ENCODE measurements around the gene FURIN. TPM values are rescaled to one million over a fixed set of nuclear protein-coding genes. Genes with fewer than 3 reads are reported as not detected.
A peak's percentile ranks its signal among the peaks of the same experiment; 100 is the strongest.

The FURIN gene
- total and polyA plus RNA-seq, 9 of the 15 experiments (the other 6 are each of a cell fraction or from before 2014, with no cell fraction given): 0.92 to 99.9 (median 34.8) TPM

DNA sequence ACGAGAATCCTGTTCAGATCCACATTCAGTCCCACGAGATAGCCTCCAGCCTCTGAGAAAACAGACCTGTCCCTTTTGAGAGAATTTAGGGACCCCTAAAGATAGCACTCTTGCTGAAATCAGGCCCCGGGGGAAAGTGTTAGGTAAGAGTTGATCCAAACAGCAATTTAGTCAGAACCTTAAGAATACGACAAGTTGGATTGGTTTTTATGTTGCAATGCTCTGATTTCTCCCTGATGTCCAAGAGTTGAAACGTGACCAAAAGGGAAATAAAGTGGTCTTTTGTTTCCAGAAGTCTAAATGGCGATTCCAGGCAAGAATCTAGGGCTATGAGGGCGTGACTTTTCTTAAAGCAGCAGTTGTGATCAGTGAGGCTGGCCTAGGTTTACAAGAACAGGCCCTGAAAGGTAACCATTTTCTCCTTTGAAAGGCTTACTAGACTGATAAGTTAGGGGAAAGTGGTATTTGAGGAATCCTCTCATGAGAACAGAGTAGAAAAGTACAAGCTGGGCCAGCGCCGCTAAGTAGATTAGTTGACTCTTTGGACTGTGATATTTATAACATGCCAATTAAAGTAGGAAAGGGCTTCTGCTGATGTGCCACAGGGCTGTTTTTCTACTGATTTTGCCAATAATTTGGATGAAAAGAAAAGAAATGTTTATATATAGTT is 39.6 kb downstream of the FURIN start:
- FAIRE-seq (peak; percentile 58), DNase-seq (ENCODE audit: extremely low read depth in 1 of 4, low spot score in 3 of 4) (no peak), ATAC-seq (no peak)
- Histone ChIP-seq H3K9me1 (ENCODE audit: control insufficient read depth, insufficient read depth, low read length) (peaks cover 4% of the 10 kb centered on the region), H2AFZ (ENCODE audit: low read depth, low read length) (no peak overlapping the region), H3K27ac (ENCODE audit: extremely low read depth, low read depth, low read length) (no peak overlapping the region), H3K9ac (ENCODE audit: insufficient read depth in 1 of 2, low read depth in 2 of 2, low read length in 2 of 2) (no peak overlapping the region), H4K20me1 (replicated peaks; ENCODE audit: control insufficient read depth, insufficient read depth, low read length) (no peaks in the 10 kb centered on the region), H3K9me3 (replicated peaks; ENCODE audit: control insufficient read depth, insufficient read depth, low read depth, low read length) (no peaks in the 10 kb centered on the region), H3K27me3 (ENCODE audit: control insufficient read depth in 2 of 2, insufficient read depth in 2 of 2, low read length in 2 of 2) (no peaks in the 10 kb centered on the region), H3K4me1 (replicated peaks in 1 of 2; ENCODE audit: control insufficient read depth in 2 of 2, insufficient read depth in 2 of 2, low read length in 2 of 2) (peaks cover 14 to 58% of the 10 kb centered on the region in 2 experiments; a peak in 4 of 5 replicates), H3K4me3 (no peak overlapping the region), H3K36me3 (ENCODE audit: control insufficient read depth, insufficient read depth, low read length) (peaks cover 85% of the 10 kb centered on the region), H3K79me2 (ENCODE audit: control insufficient read depth, insufficient read depth, low read length) (peaks cover 42% of the 10 kb centered on the region), H3K4me2 (ENCODE audit: insufficient read depth, low read length) (no peak overlapping the region)
- CTCF ChIA-PET (ENCODE audit: low intra/inter-chr PET ratio): no interaction called here
- TF ChIP-seq, protein P1, sequence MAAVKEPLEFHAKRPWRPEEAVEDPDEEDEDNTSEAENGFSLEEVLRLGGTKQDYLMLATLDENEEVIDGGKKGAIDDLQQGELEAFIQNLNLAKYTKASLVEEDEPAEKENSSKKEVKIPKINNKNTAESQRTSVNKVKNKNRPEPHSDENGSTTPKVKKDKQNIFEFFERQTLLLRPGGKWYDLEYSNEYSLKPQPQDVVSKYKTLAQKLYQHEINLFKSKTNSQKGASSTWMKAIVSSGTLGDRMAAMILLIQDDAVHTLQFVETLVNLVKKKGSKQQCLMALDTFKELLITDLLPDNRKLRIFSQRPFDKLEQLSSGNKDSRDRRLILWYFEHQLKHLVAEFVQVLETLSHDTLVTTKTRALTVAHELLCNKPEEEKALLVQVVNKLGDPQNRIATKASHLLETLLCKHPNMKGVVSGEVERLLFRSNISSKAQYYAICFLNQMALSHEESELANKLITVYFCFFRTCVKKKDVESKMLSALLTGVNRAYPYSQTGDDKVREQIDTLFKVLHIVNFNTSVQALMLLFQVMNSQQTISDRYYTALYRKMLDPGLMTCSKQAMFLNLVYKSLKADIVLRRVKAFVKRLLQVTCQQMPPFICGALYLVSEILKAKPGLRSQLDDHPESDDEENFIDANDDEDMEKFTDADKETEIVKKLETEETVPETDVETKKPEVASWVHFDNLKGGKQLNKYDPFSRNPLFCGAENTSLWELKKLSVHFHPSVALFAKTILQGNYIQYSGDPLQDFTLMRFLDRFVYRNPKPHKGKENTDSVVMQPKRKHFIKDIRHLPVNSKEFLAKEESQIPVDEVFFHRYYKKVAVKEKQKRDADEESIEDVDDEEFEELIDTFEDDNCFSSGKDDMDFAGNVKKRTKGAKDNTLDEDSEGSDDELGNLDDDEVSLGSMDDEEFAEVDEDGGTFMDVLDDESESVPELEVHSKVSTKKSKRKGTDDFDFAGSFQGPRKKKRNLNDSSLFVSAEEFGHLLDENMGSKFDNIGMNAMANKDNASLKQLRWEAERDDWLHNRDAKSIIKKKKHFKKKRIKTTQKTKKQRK (IDR thresholded peaks at IDR 0.05; ENCODE audit: borderline replicate concordance, low read depth, low read length): no peak
- TF ChIP-seq POLR2AphosphoS5 (IDR thresholded peaks at IDR 0.05; ENCODE audit: control insufficient read depth, insufficient read depth, low read depth, low read length) (no peak), ZNF75A (CRISPR knock-in tag; IDR thresholded peaks at IDR 0.05) (no peak), RAD51 (IDR thresholded peaks at IDR 0.05; ENCODE audit: borderline replicate concordance, low read depth) (no peak), PTRF (tag; IDR thresholded peaks at IDR 0.05) (no peak), EHMT2 (IDR thresholded peaks at IDR 0.05) (no peak), CGGBP1 (CRISPR knock-in tag; IDR thresholded peaks at IDR 0.05) (no peak), KDM2B (CRISPR knock-in tag; IDR thresholded peaks at IDR 0.05) (no peak), NCOA2 (IDR thresholded peaks at IDR 0.05; ENCODE audit: partially characterized antibody in 2 of 2) (no peak), ZNF444 (CRISPR knock-in tag; IDR thresholded peaks at IDR 0.05) (no peak), STAT6 (CRISPR knock-in tag; IDR thresholded peaks at IDR 0.05) (no peak), PHF20 (IDR thresholded peaks at IDR 0.05; ENCODE audit: partially characterized antibody) (no peak), HMG20A (CRISPR knock-in tag; conservative IDR thresholded peaks at IDR 0.05) (no peak), HNRNPLL (IDR thresholded peaks at IDR 0.05; ENCODE audit: low read depth, low read length, poor library complexity, severe bottlenecking) (no peak), NR2C1 (IDR thresholded peaks at IDR 0.05) (no peak), NR2C1 (tag; IDR thresholded peaks at IDR 0.05) (no peak), ZNF699 (CRISPR knock-in tag; IDR thresholded peaks at IDR 0.05; ENCODE audit: insufficient replicate concordance) (no peak)
- BruUV-seq (replicated peaks): no TSS peak
- in situ Hi-C loops (cut with MboI): no loop called here
- intact Hi-C loops (cut with micrococcal nuclease): no loop called here
- POLR2A ChIA-PET: interaction anchor here (1.0 to 1.4 kb wide), 2 partner anchors 15 to 26 kb away, joined by 3 to 8 read pairs; no protein-coding TSS in a partner anchor
- WGBS (ENCODE audit: insufficient coverage, low coverage, missing lambda C conversion rate): 91% methylated on average over 9 of the region's 9 CpGs

Measured in K562 (cell line).